AG04449 (cell line): ENCODE data around the gene CDCA5.

Source experiments
- CTCF ChIA-PET: fragments of 350-600 bp; formaldehyde crosslinking; extraction: SDS; loops from one replicate; lab custom pipeline; 2021; ENCODE audit warnings: antibody characterized with exemption; lab: Yijun Ruan, JAX
- POLR2A ChIA-PET: fragments of 400-600, 350-600 bp; formaldehyde crosslinking; extraction: SDS; loops from one replicate; lab custom pipeline; 2020; ENCODE audit warnings: antibody characterized with exemption, inconsistent platforms; lab: Yijun Ruan, JAX
- DNase-seq: peaks from one replicate; pipeline ENCODE4 v3.0.0-alpha.2; 2010; ENCODE audit warnings: low read depth, low spot score
- H3K4me3 ChIP-seq: 2 replicates; pipeline ENCODE4 v1.5.1; 2011; ENCODE audit warnings: low read depth, mild to moderate bottlenecking, control low read depth, low read length
- CTCF ChIP-seq: IDR thresholded peaks from one replicate; pipeline ENCODE4 v1.5.1; 2011; ENCODE audit warnings: mild to moderate bottlenecking, moderate library complexity, low read length, control low read depth, inconsistent platforms; ENCODE audit not compliant: insufficient read depth; ENCODE audit errors: missing control alignments

Gene CDCA5

GRCh38 chr11:65064847-65065240, 19.0 kb downstream of the CDCA5 start:
- ChIA-PET CTCF (no interaction called here), POLR2A (interaction anchor here (1.0 kb wide), 1 partner anchor 22 kb away, joined by 3 read pairs; no protein-coding TSS in a partner anchor)
- DNase-seq, result no peak
- no peak overlapping the region for H3K4me3 ChIP-seq
- no peak for TF ChIP-seq CTCF

- CTCF ChIA-PET, result interaction anchor here (1.2 kb wide), 1 partner anchor 12 kb away, joined by 3 read pairs; no protein-coding TSS in a partner anchor
- POLR2A ChIA-PET, result no interaction called here
- no peak overlapping the region for H3K4me3 ChIP-seq
- TF ChIP-seq CTCF, result no peak
- no peak for DNase-seq
These were observed 20.3 kb downstream of the CDCA5 start for GRCh38 chr11:65063532-65063931.

- ChIA-PET CTCF (no interaction called here), POLR2A (no interaction called here)
- TF ChIP-seq CTCF, result no peak
- DNase-seq, result no peak
- H3K4me3 ChIP-seq, result no peak overlapping the region
These were observed 22.9 kb downstream of the CDCA5 start for GRCh38 chr11:65060913-65061408.

GRCh38 chr11:65059959-65060824, 23.6 kb downstream of the CDCA5 start:
- no peak for TF ChIP-seq CTCF
- DNase-seq, result no peak
- POLR2A ChIA-PET, result no interaction called here
- CTCF ChIA-PET, result no interaction called here
- H3K4me3 ChIP-seq, result no peak overlapping the region

GRCh38 chr11:65059523-65059922, 24.3 kb downstream of the CDCA5 start:
- TF ChIP-seq CTCF, result no peak
- ChIA-PET CTCF (interaction anchor here (0.9 to 1.4 kb wide), 2 partner anchors 10 to 31 kb away, joined by 3 to 4 read pairs; no protein-coding TSS in a partner anchor), POLR2A (no interaction called here)
- no peak overlapping the region for H3K4me3 ChIP-seq
- DNase-seq, result no peak

GRCh38 chr11:65058419-65059054, 25.3 kb downstream of the CDCA5 start, which contains the start of gene NAALADL1:
NAALADL1 (minus strand) TSS chr11:65058553; CDS start chr11:65058521, 32 bp downstream.
- no peak for TF ChIP-seq CTCF
- CTCF ChIA-PET, result interaction anchor here (0.8 to 1.5 kb wide), 4 partner anchors 10 to 30 kb away, joined by 3 to 4 read pairs (median 4); no protein-coding TSS in a partner anchor
- no peak for DNase-seq
- POLR2A ChIA-PET, result interaction anchor here (0.6 kb wide), 1 partner anchor 37 kb away, joined by 3 read pairs; no protein-coding TSS in a partner anchor
- no peak within 1 kb of the TSS for H3K4me3 ChIP-seq
